Liver (tissue), 9 donors: ENCODE data around the gene CNTN2. TPM values are rescaled to one million over a fixed set of nuclear protein-coding genes. Genes with fewer than 3 reads are reported as not detected.

Source experiments
- DNase-seq: peaks from one replicate; pipeline ENCODE4 v3.0.0-alpha.2; 2017; ENCODE audit warnings: low spot score
- H3K27ac ChIP-seq, 2 donors: one replicate each; pipeline ENCODE4 v1.7.0; 2013; ENCODE audit warnings: inconsistent platforms in 2 of 2, low read length in 2 of 2, control low read depth in 1 of 2, low read depth in 1 of 2, mild to moderate bottlenecking in 1 of 2
- H3K27me3 ChIP-seq, 4 donors: one replicate each; pipeline versions ENCODE4 v1.6.1 to v1.7.0; 2013; ENCODE audit warnings: low read length in 3 of 4, inconsistent platforms in 1 of 4, mild to moderate bottlenecking in 1 of 4, moderate library complexity in 1 of 4; ENCODE audit not compliant: control insufficient read depth in 4 of 4, insufficient read depth in 4 of 4
- H3K36me3 ChIP-seq, 4 donors: one replicate each; pipeline versions ENCODE4 v1.6.1 to v1.7.0; 2013; ENCODE audit warnings: low read length in 3 of 4, mild to moderate bottlenecking in 3 of 4, low read depth in 1 of 4, moderate library complexity in 1 of 4; ENCODE audit not compliant: control insufficient read depth in 4 of 4, insufficient read depth in 3 of 4
- H3K4me1 ChIP-seq, 4 donors: one replicate each; pipeline versions ENCODE4 v1.6.1 to v1.7.0; 2013; ENCODE audit warnings: low read length in 3 of 4, mild to moderate bottlenecking in 3 of 4, moderate library complexity in 1 of 4; ENCODE audit not compliant: control insufficient read depth in 4 of 4, insufficient read depth in 4 of 4
- H3K4me3 ChIP-seq, 3 donors: one replicate each; pipeline versions ENCODE4 v1.6.1 to v1.7.0; 2013; ENCODE audit warnings: low read length in 3 of 3, control low read depth in 1 of 3, low read depth in 1 of 3, mild to moderate bottlenecking in 1 of 3
- H3K9ac ChIP-seq, 2 donors: one replicate each; pipeline ENCODE4 v1.7.0; 2013; ENCODE audit warnings: low read length in 2 of 2, mild to moderate bottlenecking in 2 of 2, moderate library complexity in 2 of 2, control low read depth in 1 of 2, low read depth in 1 of 2
- H3K9me3 ChIP-seq, 4 donors: one replicate each; pipeline versions ENCODE4 v1.6.1 to v1.7.0; 2013; ENCODE audit warnings: low read length in 3 of 4; ENCODE audit not compliant: control insufficient read depth in 4 of 4
- EGR1 ChIP-seq, 2 donors: IDR thresholded peaks; 2 replicates each; pipeline ENCODE4 v1.6.1; 2016 to 2018; ENCODE audit warnings: antibody characterized with exemption in 2 of 2, low read depth in 2 of 2
- FOXA2 ChIP-seq: IDR thresholded peaks from 2 replicates; pipeline ENCODE4 v1.6.1; 2016; ENCODE audit warnings: antibody characterized with exemption
- GABPA ChIP-seq, 2 donors: IDR thresholded peaks in 1 of 2; conservative IDR thresholded peaks in 1 of 2; 2 replicates each; pipeline ENCODE4 v1.6.1; 2016; ENCODE audit warnings: antibody characterized with exemption in 2 of 2, mild to moderate bottlenecking in 1 of 2, moderate library complexity in 1 of 2
- HNF4G ChIP-seq: IDR thresholded peaks from 2 replicates; pipeline ENCODE4 v1.6.1; 2016; ENCODE audit warnings: antibody characterized with exemption
- JUND ChIP-seq, 2 donors: IDR thresholded peaks; 2 replicates each; pipeline ENCODE4 v1.6.1; 2016; ENCODE audit warnings: antibody characterized with exemption in 2 of 2
- MAX ChIP-seq: IDR thresholded peaks from 2 replicates; pipeline ENCODE4 v1.6.1; 2016; ENCODE audit warnings: antibody characterized with exemption
- RAD21 ChIP-seq, 2 donors: IDR thresholded peaks; 2 replicates each; pipeline ENCODE4 v1.6.1; 2016; ENCODE audit warnings: antibody characterized with exemption in 2 of 2, mild to moderate bottlenecking in 2 of 2
- RXRA ChIP-seq, 2 donors: IDR thresholded peaks; 2 replicates each; pipeline ENCODE4 v1.6.1; 2017 to 2018; ENCODE audit warnings: antibody characterized with exemption in 2 of 2, mild to moderate bottlenecking in 1 of 2
- SP1 ChIP-seq: IDR thresholded peaks from 2 replicates; pipeline ENCODE4 v1.6.1; 2018; ENCODE audit warnings: antibody characterized with exemption, mild to moderate bottlenecking
- YY1 ChIP-seq: IDR thresholded peaks from 2 replicates; pipeline ENCODE4 v1.6.1; 2016; ENCODE audit warnings: antibody characterized with exemption, mild to moderate bottlenecking
- ZBTB33 ChIP-seq: IDR thresholded peaks from 2 replicates; pipeline ENCODE4 v1.6.1; 2016; ENCODE audit warnings: antibody characterized with exemption
- WGBS: extraction: QIAGEN DNeasy Blood & Tissue Kit; methylation state at CpG from one replicate; pipeline ENCODE4 v1.1.7; 2013; 5-methylcytosine and 5-hydroxymethylcytosine counted together
- polyA plus RNA-seq, 2 donors: library from polyadenylated mRNA; stranded (reverse) in 1 of 2; unstranded in 1 of 2; fragments of 200-250 nt in 1 of 2; fragments of >200 nt in 1 of 2; fragmentation: Nextera tagmentation in 1 of 2; extraction: Ambion mirVana in 1 of 2; gene quantifications; one replicate each; pipeline versions ENCODE4 v1.2.1 to v1.2.3, GENCODE V29; 2013 to 2015
- total RNA-seq, 2 donors: library from RNA; depleted of rRNA; stranded (reverse); fragments of >200 nt; gene quantifications; one replicate each; pipeline ENCODE4 v1.2.3, GENCODE V29; 2014
- TF ChIP-seq, protein P1 (sequence below): IDR thresholded peaks from 2 replicates; pipeline ENCODE4 v1.6.1; 2016; ENCODE audit warnings: antibody characterized with exemption
- TF ChIP-seq, protein P2 (sequence below): fragments of 150-350 bp; IDR thresholded peaks from 2 replicates; pipeline ENCODE4 v1.5.1; 2017; ENCODE audit warnings: improper control_type of control experiment, low read depth, low read length; ENCODE audit not compliant: missing input control
- TF ChIP-seq, protein P3 (sequence below): IDR thresholded peaks from 2 replicates; pipeline ENCODE4 v1.6.1; 2016; ENCODE audit warnings: antibody characterized with exemption, mild to moderate bottlenecking
- donor health status: healthy.
- donor health status: healthy.
- donor health status: healthy.
- donor health status: healthy.
- donor health status: healthy.

Gene CNTN2
- total and polyA plus RNA-seq, 4 donors: 0.05 to 0.25 (median 0.17) TPM

- no peak for DNase-seq
- 64% methylated on average over 3 of the region's 3 CpGs for WGBS
- Histone ChIP-seq H3K9ac (no peak overlapping the region), H3K9me3 (no peaks in the 10 kb centered on the region), H3K4me1 (peaks cover 6 to 42% (median 33%) of the 10 kb centered on the region in 4 donors), H3K36me3 (no peaks in the 10 kb centered on the region), H3K4me3 (no peak overlapping the region), H3K27ac (no peak overlapping the region), H3K27me3 (no peaks in the 10 kb centered on the region)
- TF ChIP-seq, protein P1, sequence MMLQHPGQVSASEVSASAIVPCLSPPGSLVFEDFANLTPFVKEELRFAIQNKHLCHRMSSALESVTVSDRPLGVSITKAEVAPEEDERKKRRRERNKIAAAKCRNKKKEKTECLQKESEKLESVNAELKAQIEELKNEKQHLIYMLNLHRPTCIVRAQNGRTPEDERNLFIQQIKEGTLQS: no peak
- no peak for TF ChIP-seq RXRA (IDR thresholded peaks at IDR 0.05)
- TF ChIP-seq, protein P2, sequence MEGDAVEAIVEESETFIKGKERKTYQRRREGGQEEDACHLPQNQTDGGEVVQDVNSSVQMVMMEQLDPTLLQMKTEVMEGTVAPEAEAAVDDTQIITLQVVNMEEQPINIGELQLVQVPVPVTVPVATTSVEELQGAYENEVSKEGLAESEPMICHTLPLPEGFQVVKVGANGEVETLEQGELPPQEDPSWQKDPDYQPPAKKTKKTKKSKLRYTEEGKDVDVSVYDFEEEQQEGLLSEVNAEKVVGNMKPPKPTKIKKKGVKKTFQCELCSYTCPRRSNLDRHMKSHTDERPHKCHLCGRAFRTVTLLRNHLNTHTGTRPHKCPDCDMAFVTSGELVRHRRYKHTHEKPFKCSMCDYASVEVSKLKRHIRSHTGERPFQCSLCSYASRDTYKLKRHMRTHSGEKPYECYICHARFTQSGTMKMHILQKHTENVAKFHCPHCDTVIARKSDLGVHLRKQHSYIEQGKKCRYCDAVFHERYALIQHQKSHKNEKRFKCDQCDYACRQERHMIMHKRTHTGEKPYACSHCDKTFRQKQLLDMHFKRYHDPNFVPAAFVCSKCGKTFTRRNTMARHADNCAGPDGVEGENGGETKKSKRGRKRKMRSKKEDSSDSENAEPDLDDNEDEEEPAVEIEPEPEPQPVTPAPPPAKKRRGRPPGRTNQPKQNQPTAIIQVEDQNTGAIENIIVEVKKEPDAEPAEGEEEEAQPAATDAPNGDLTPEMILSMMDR: no peak
Observed at GRCh38 chr1:205004351-205004750, 38.7 kb upstream of the CNTN2 start.

- 94% methylated on average over 8 of the region's 8 CpGs for WGBS
Observed at GRCh38 chr1:205008896-205009295, 34.1 kb upstream of the CNTN2 start.

More at GRCh38 chr1:205008896-205009295, 34.1 kb upstream of the CNTN2 start:
- no peaks in the 10 kb centered on the region for H3K27me3 ChIP-seq
- TF ChIP-seq RAD21 (IDR thresholded peaks at IDR 0.05) (no peak), EGR1 (IDR thresholded peaks at IDR 0.05; ENCODE audit: low read depth in 2 of 2) (no peak), YY1 (no peak), GABPA (IDR thresholded peaks at IDR 0.05 in 1 of 2, conservative IDR thresholded peaks at IDR 0.05 in 1 of 2) (no peak), JUND (IDR thresholded peaks at IDR 0.05) (no peak), SP1 (no peak), FOXA2 (no peak), HNF4G (no peak), RXRA (IDR thresholded peaks at IDR 0.05) (no peak), ZBTB33 (no peak), MAX (no peak)
- TF ChIP-seq, protein P1: no peak
- TF ChIP-seq, protein P3, sequence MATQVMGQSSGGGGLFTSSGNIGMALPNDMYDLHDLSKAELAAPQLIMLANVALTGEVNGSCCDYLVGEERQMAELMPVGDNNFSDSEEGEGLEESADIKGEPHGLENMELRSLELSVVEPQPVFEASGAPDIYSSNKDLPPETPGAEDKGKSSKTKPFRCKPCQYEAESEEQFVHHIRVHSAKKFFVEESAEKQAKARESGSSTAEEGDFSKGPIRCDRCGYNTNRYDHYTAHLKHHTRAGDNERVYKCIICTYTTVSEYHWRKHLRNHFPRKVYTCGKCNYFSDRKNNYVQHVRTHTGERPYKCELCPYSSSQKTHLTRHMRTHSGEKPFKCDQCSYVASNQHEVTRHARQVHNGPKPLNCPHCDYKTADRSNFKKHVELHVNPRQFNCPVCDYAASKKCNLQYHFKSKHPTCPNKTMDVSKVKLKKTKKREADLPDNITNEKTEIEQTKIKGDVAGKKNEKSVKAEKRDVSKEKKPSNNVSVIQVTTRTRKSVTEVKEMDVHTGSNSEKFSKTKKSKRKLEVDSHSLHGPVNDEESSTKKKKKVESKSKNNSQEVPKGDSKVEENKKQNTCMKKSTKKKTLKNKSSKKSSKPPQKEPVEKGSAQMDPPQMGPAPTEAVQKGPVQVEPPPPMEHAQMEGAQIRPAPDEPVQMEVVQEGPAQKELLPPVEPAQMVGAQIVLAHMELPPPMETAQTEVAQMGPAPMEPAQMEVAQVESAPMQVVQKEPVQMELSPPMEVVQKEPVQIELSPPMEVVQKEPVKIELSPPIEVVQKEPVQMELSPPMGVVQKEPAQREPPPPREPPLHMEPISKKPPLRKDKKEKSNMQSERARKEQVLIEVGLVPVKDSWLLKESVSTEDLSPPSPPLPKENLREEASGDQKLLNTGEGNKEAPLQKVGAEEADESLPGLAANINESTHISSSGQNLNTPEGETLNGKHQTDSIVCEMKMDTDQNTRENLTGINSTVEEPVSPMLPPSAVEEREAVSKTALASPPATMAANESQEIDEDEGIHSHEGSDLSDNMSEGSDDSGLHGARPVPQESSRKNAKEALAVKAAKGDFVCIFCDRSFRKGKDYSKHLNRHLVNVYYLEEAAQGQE: no peak
- TF ChIP-seq, protein P2: no peak
- no peak overlapping the region for H3K9ac ChIP-seq
- no peak for DNase-seq
- no peak overlapping the region for H3K4me3 ChIP-seq
- no peak overlapping the region for H3K27ac ChIP-seq
- peaks cover 2 to 18% (median 15%) of the 10 kb centered on the region in 4 donors for H3K4me1 ChIP-seq
- H3K36me3 ChIP-seq: no peaks in the 10 kb centered on the region
- H3K9me3 ChIP-seq: no peaks in the 10 kb centered on the region
